ENCODE data around the gene CLUH.

GRCh38 chr17:2730764-2731353, 19.3 kb upstream of the CLUH start:
- TF ChIP-seq POLR2A (IDR thresholded peaks at IDR 0.05; ENCODE audit: low read length): no peak
- TF ChIP-seq GATA1 (IDR thresholded peaks at IDR 0.05; ENCODE audit: low read depth, low read length): no peak

Data from erythroblast (primary cell).